ENCODE measurements around the gene YARS1.

YARS1 gene

GRCh38 chr1:32783851-32784250, 33.3 kb downstream of the YARS1 start:
- H3K9ac ChIP-seq (ENCODE audit: low read length): no peak overlapping the region
- H3K9me2 ChIP-seq (replicated peaks; ENCODE audit: insufficient read depth, low read length): no peaks in the 10 kb centered on the region
- H4K20me1 ChIP-seq (ENCODE audit: insufficient read depth, low read length): no peaks in the 10 kb centered on the region
- H3F3A ChIP-seq (ENCODE audit: insufficient read depth, low read length): peaks cover 5% of the 10 kb centered on the region; the same call in 1 of the 2 replicates
- H3K4me1 ChIP-seq (ENCODE audit: low read length): no peaks in the 10 kb centered on the region
- H3K36me3 ChIP-seq (replicated peaks; ENCODE audit: insufficient read depth, low read length): peaks cover 22% of the 10 kb centered on the region
- no peaks in the 10 kb centered on the region for H3K9me3 ChIP-seq (replicated peaks; ENCODE audit: insufficient read depth, low read length)
- H3K79me2 ChIP-seq (ENCODE audit: low read length): peaks cover 5% of the 10 kb centered on the region
- no peak overlapping the region for H3K4me2 ChIP-seq (ENCODE audit: low read depth, low read length)
- no peak overlapping the region for H2AFZ ChIP-seq (ENCODE audit: low read length)
- H3K4me3 ChIP-seq (ENCODE audit: low read length): no peak overlapping the region
- no peak for TF ChIP-seq EZH2phosphoT487 (IDR thresholded peaks at IDR 0.05; ENCODE audit: low read length)
- H3K27me3 ChIP-seq (replicated peaks; ENCODE audit: insufficient read depth, low read length): no peaks in the 10 kb centered on the region
- no peak overlapping the region for H3K27ac ChIP-seq (ENCODE audit: low read length)
- no peak for DNase-seq

GRCh38 chr1:32782086-32782485, 35.1 kb downstream of the YARS1 start:
- H3K27me3 ChIP-seq (replicated peaks; ENCODE audit: insufficient read depth, low read length): no peaks in the 10 kb centered on the region
- no peaks in the 10 kb centered on the region for H3K9me2 ChIP-seq (replicated peaks; ENCODE audit: insufficient read depth, low read length)
- peaks cover 5% of the 10 kb centered on the region for H3K79me2 ChIP-seq (ENCODE audit: low read length)
- H3K4me2 ChIP-seq (ENCODE audit: low read depth, low read length): no peak overlapping the region
- DNase-seq: no peak
- no peaks in the 10 kb centered on the region for H3K4me1 ChIP-seq (ENCODE audit: low read length)
- H3F3A ChIP-seq (ENCODE audit: insufficient read depth, low read length): peaks cover 11% of the 10 kb centered on the region
- H3K9ac ChIP-seq (ENCODE audit: low read length): no peak overlapping the region
- TF ChIP-seq CTCF (IDR thresholded peaks at IDR 0.05; ENCODE audit: low read length): no peak
- TF ChIP-seq EZH2 (optimal IDR thresholded peaks at IDR 0.05; ENCODE audit: low read depth, low read length): no peak
- no peak for TF ChIP-seq EZH2phosphoT487 (IDR thresholded peaks at IDR 0.05; ENCODE audit: low read length)
- peaks cover 22% of the 10 kb centered on the region for H3K36me3 ChIP-seq (replicated peaks; ENCODE audit: insufficient read depth, low read length)
- no peaks in the 10 kb centered on the region for H3K9me3 ChIP-seq (replicated peaks; ENCODE audit: insufficient read depth, low read length)
- H2AFZ ChIP-seq (ENCODE audit: low read length): no peak overlapping the region
- no peaks in the 10 kb centered on the region for H4K20me1 ChIP-seq (ENCODE audit: insufficient read depth, low read length)
- H3K4me3 ChIP-seq (ENCODE audit: low read length): no peak overlapping the region
- H3K27ac ChIP-seq (ENCODE audit: low read length): no peak overlapping the region

- Histone ChIP-seq H3K36me3 (replicated peaks; ENCODE audit: insufficient read depth, low read length) (peaks cover 15% of the 10 kb centered on the region), H3K27ac (ENCODE audit: low read length) (no peak overlapping the region), H3K9me3 (replicated peaks; ENCODE audit: insufficient read depth, low read length) (no peaks in the 10 kb centered on the region), H3K27me3 (replicated peaks; ENCODE audit: insufficient read depth, low read length) (no peaks in the 10 kb centered on the region), H3K4me2 (ENCODE audit: low read depth, low read length) (no peak overlapping the region), H4K20me1 (ENCODE audit: insufficient read depth, low read length) (no peaks in the 10 kb centered on the region), H3K4me1 (ENCODE audit: low read length) (no peaks in the 10 kb centered on the region), H2AFZ (ENCODE audit: low read length) (no peak overlapping the region), H3K4me3 (ENCODE audit: low read length) (no peak overlapping the region), H3K79me2 (ENCODE audit: low read length) (no peaks in the 10 kb centered on the region; the same call in 1 of the 2 replicates), H3F3A (ENCODE audit: insufficient read depth, low read length) (peaks cover 11% of the 10 kb centered on the region), H3K9ac (ENCODE audit: low read length) (no peak overlapping the region), H3K9me2 (replicated peaks; ENCODE audit: insufficient read depth, low read length) (no peaks in the 10 kb centered on the region)
- no peak for DNase-seq
- no peak for TF ChIP-seq EZH2phosphoT487 (IDR thresholded peaks at IDR 0.05; ENCODE audit: low read length)
- no peak for TF ChIP-seq EZH2 (optimal IDR thresholded peaks at IDR 0.05; ENCODE audit: low read depth, low read length)
- TF ChIP-seq CTCF (IDR thresholded peaks at IDR 0.05; ENCODE audit: low read length): no peak
Observed at GRCh38 chr1:32780628-32781234, 36.4 kb downstream of the YARS1 start.

- Histone ChIP-seq H3F3A (ENCODE audit: insufficient read depth, low read length) (peaks cover 17% of the 10 kb centered on the region), H3K4me2 (ENCODE audit: low read depth, low read length) (no peak overlapping the region), H3K27ac (ENCODE audit: low read length) (no peak overlapping the region), H3K27me3 (replicated peaks; ENCODE audit: insufficient read depth, low read length) (no peaks in the 10 kb centered on the region), H3K79me2 (ENCODE audit: low read length) (no peaks in the 10 kb centered on the region), H3K9me3 (replicated peaks; ENCODE audit: insufficient read depth, low read length) (no peaks in the 10 kb centered on the region), H3K4me3 (ENCODE audit: low read length) (no peak overlapping the region), H3K4me1 (ENCODE audit: low read length) (no peaks in the 10 kb centered on the region), H2AFZ (ENCODE audit: low read length) (no peak overlapping the region), H3K9me2 (replicated peaks; ENCODE audit: insufficient read depth, low read length) (no peaks in the 10 kb centered on the region), H3K36me3 (replicated peaks; ENCODE audit: insufficient read depth, low read length) (peaks cover 18% of the 10 kb centered on the region), H3K9ac (ENCODE audit: low read length) (no peak overlapping the region), H4K20me1 (ENCODE audit: insufficient read depth, low read length) (no peaks in the 10 kb centered on the region)
- TF ChIP-seq EZH2 (optimal IDR thresholded peaks at IDR 0.05; ENCODE audit: low read depth, low read length) (no peak), EZH2phosphoT487 (IDR thresholded peaks at IDR 0.05; ENCODE audit: low read length) (no peak), CTCF (IDR thresholded peaks at IDR 0.05; ENCODE audit: low read length) (no peak)
- no peak for DNase-seq
Observed at GRCh38 chr1:32780005-32780404, 37.2 kb downstream of the YARS1 start.
